HG03039 (cell line): Measurements from ENCODE around the gene ULK4.

Experiments used
- ATAC-seq: cut with Tn5 transposase; IDR thresholded peaks from one replicate; pipeline ENCODE4 v1.9.1; 2021; ENCODE audit warnings: mild to moderate bottlenecking, moderate library complexity; ENCODE audit not compliant: unreplicated experiment

Gene ULK4

GRCh38 chr3:41370307-41370706, 591.6 kb downstream of the ULK4 start:
- no peak for ATAC-seq

- ATAC-seq: no peak
These were observed 592.1 kb downstream of the ULK4 start for GRCh38 chr3:41369838-41370237.

- no peak for ATAC-seq
These were observed 595.9 kb downstream of the ULK4 start for GRCh38 chr3:41365973-41366372.

- no peak for ATAC-seq
These were observed 597.2 kb downstream of the ULK4 start for GRCh38 chr3:41364736-41365135.

- no peak for ATAC-seq
These were observed 597.9 kb downstream of the ULK4 start for GRCh38 chr3:41363830-41364523.

- no peak for ATAC-seq
These were observed 599.0 kb downstream of the ULK4 start for GRCh38 chr3:41362638-41363559.

- no peak for ATAC-seq
These were observed 604.6 kb downstream of the ULK4 start for GRCh38 chr3:41357271-41357670.

GRCh38 chr3:41356775-41357174, 605.1 kb downstream of the ULK4 start:
- ATAC-seq: no peak

GRCh38 chr3:41352510-41352909, 609.4 kb downstream of the ULK4 start:
- no peak for ATAC-seq

GRCh38 chr3:41350441-41350840, 611.5 kb downstream of the ULK4 start:
- no peak for ATAC-seq

- no peak for ATAC-seq
These were observed 613.5 kb downstream of the ULK4 start for GRCh38 chr3:41348401-41348800.

- no peak for ATAC-seq
These were observed 615.1 kb downstream of the ULK4 start for GRCh38 chr3:41346698-41347270.

GRCh38 chr3:41345788-41346187, 616.1 kb downstream of the ULK4 start:
- no peak for ATAC-seq

GRCh38 chr3:41339758-41340157, 622.1 kb downstream of the ULK4 start:
- no peak for ATAC-seq

GRCh38 chr3:41338276-41338675, 623.6 kb downstream of the ULK4 start:
- no peak for ATAC-seq

GRCh38 chr3:41334426-41334825, 627.5 kb downstream of the ULK4 start:
- ATAC-seq: no peak

GRCh38 chr3:41331041-41331440, 630.9 kb downstream of the ULK4 start:
- ATAC-seq: no peak

- no peak for ATAC-seq
These were observed 631.4 kb downstream of the ULK4 start for GRCh38 chr3:41330465-41330864.

- ATAC-seq: no peak
These were observed 632.0 kb downstream of the ULK4 start for GRCh38 chr3:41329881-41330280.

GRCh38 chr3:41328926-41329325, 633.0 kb downstream of the ULK4 start:
- ATAC-seq: no peak

GRCh38 chr3:41327718-41328117, 634.2 kb downstream of the ULK4 start:
- ATAC-seq: no peak

GRCh38 chr3:41324156-41324475, 637.8 kb downstream of the ULK4 start:
- ATAC-seq: no peak
